SK-N-SH (cell line): ENCODE data around the gene KANK3.

Experiments
- CHD2 ChIP-seq: fragments of 150-350 bp; IDR thresholded peaks from 2 replicates; pipeline ENCODE4 v1.6.1; 2018; ENCODE audit warnings: low read length; ENCODE audit not compliant: partially characterized antibody
- ELF1 ChIP-seq: IDR thresholded peaks from 2 replicates; pipeline ENCODE4 v1.4.0; 2012
- EP300 ChIP-seq, 2 experiments: IDR thresholded peaks; 2 replicates each; pipeline versions ENCODE4 v1.4.0 to v1.6.1; 2012; ENCODE audit warnings: borderline replicate concordance in 1 of 2, low read depth in 1 of 2, low read length in 1 of 2
- FOXM1 ChIP-seq: IDR thresholded peaks from 2 replicates; pipeline ENCODE4 v1.4.0; 2012; ENCODE audit warnings: low read depth, mild to moderate bottlenecking
- IRF3 ChIP-seq: fragments of 150-350 bp; IDR thresholded peaks from 2 replicates; pipeline ENCODE4 v1.6.1; 2016; ENCODE audit warnings: mild to moderate bottlenecking, low read depth, low read length
- POLR2AphosphoS5 ChIP-seq: IDR thresholded peaks from 2 replicates; pipeline ENCODE4 v1.6.1; 2012; ENCODE audit warnings: low read depth, low read length
- RAD21 ChIP-seq: IDR thresholded peaks from 2 replicates; pipeline ENCODE4 v1.6.1; 2012; ENCODE audit warnings: mild to moderate bottlenecking, low read length
- RXRA ChIP-seq: IDR thresholded peaks from 2 replicates; pipeline ENCODE4 v1.4.0; 2012; ENCODE audit warnings: low read depth, mild to moderate bottlenecking, borderline replicate concordance
- SIN3A ChIP-seq: IDR thresholded peaks from 2 replicates; pipeline ENCODE4 v1.6.1; 2012; ENCODE audit warnings: low read depth, mild to moderate bottlenecking, low read length, moderate library complexity, borderline replicate concordance
- YY1 ChIP-seq: IDR thresholded peaks from 2 replicates; pipeline ENCODE4 v1.4.0; 2012; ENCODE audit warnings: low read depth, mild to moderate bottlenecking
- TF ChIP-seq, protein P1 (sequence below): fragments of 200-600 bp; sonication (generic); IDR thresholded peaks from 2 replicates; pipeline ENCODE4 v1.6.1; 2017; ENCODE audit warnings: antibody characterized with exemption, mild to moderate bottlenecking, moderate library complexity
- TF ChIP-seq, protein P2 (sequence below): IDR thresholded peaks from 2 replicates; pipeline ENCODE4 v1.6.1; 2012; ENCODE audit warnings: mild to moderate bottlenecking, low read depth, low read length, moderate library complexity
- TF ChIP-seq, protein P3 (sequence below): IDR thresholded peaks from 2 replicates; pipeline ENCODE4; 2012

DNA sequence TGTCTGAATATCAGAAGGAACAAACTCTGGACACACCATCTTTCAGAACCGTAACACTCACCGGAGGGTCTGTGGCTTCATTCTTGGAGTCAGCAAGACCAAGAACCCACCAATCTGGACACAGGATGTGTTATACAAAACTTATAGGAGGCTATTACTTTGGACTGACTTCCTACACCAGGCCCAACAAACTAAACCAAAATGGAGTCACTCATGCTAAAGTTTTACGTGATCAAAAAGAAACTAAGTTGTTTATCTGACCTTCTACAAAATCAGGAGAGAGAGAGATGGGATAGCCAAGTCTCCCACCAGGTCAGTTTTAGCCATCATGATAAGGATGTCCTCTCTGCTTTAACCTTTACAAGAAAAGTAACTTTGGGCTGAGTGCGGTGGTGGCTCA lies 43.9 kb upstream of the KANK3 start:
- TF ChIP-seq POLR2AphosphoS5 (no peak), EP300 (IDR thresholded peaks at IDR 0.05; ENCODE audit: borderline replicate concordance in 1 of 2, low read depth in 1 of 2, low read length in 1 of 2) (no peak), ELF1 (no peak), RXRA (no peak), CHD2 (no peak), SIN3A (no peak), RAD21 (no peak), IRF3 (no peak), FOXM1 (no peak), YY1 (no peak)
- TF ChIP-seq, protein P1, sequence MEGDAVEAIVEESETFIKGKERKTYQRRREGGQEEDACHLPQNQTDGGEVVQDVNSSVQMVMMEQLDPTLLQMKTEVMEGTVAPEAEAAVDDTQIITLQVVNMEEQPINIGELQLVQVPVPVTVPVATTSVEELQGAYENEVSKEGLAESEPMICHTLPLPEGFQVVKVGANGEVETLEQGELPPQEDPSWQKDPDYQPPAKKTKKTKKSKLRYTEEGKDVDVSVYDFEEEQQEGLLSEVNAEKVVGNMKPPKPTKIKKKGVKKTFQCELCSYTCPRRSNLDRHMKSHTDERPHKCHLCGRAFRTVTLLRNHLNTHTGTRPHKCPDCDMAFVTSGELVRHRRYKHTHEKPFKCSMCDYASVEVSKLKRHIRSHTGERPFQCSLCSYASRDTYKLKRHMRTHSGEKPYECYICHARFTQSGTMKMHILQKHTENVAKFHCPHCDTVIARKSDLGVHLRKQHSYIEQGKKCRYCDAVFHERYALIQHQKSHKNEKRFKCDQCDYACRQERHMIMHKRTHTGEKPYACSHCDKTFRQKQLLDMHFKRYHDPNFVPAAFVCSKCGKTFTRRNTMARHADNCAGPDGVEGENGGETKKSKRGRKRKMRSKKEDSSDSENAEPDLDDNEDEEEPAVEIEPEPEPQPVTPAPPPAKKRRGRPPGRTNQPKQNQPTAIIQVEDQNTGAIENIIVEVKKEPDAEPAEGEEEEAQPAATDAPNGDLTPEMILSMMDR, result no peak
- TF ChIP-seq, protein P2, sequence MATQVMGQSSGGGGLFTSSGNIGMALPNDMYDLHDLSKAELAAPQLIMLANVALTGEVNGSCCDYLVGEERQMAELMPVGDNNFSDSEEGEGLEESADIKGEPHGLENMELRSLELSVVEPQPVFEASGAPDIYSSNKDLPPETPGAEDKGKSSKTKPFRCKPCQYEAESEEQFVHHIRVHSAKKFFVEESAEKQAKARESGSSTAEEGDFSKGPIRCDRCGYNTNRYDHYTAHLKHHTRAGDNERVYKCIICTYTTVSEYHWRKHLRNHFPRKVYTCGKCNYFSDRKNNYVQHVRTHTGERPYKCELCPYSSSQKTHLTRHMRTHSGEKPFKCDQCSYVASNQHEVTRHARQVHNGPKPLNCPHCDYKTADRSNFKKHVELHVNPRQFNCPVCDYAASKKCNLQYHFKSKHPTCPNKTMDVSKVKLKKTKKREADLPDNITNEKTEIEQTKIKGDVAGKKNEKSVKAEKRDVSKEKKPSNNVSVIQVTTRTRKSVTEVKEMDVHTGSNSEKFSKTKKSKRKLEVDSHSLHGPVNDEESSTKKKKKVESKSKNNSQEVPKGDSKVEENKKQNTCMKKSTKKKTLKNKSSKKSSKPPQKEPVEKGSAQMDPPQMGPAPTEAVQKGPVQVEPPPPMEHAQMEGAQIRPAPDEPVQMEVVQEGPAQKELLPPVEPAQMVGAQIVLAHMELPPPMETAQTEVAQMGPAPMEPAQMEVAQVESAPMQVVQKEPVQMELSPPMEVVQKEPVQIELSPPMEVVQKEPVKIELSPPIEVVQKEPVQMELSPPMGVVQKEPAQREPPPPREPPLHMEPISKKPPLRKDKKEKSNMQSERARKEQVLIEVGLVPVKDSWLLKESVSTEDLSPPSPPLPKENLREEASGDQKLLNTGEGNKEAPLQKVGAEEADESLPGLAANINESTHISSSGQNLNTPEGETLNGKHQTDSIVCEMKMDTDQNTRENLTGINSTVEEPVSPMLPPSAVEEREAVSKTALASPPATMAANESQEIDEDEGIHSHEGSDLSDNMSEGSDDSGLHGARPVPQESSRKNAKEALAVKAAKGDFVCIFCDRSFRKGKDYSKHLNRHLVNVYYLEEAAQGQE, result no peak
- TF ChIP-seq, protein P3, sequence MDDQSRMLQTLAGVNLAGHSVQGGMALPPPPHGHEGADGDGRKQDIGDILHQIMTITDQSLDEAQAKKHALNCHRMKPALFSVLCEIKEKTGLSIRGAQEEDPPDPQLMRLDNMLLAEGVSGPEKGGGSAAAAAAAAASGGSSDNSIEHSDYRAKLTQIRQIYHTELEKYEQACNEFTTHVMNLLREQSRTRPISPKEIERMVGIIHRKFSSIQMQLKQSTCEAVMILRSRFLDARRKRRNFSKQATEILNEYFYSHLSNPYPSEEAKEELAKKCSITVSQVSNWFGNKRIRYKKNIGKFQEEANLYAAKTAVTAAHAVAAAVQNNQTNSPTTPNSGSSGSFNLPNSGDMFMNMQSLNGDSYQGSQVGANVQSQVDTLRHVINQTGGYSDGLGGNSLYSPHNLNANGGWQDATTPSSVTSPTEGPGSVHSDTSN, result no peak
